ENCODE data around the gene S100A16.

The S100A16 gene

DNA sequence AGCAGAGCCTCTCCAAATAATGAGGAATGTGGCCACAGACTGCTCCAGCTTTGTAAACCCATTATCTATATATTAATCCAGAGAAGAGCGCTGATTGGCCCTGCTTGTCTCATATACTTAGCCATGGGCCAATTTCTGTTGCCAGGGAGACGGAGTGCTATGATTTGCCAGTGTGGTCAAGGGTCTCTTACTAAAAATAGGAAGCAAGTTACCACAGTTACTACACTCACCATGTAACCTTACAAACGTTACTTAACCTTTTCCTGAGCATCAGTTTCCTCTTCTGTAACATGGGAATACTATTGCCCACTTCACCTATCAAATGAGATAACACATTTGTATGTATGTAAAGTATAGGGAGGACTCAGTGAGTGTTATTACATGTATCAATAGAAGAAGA, 39.6 kb downstream of the S100A16 start:
- no peaks in the 10 kb centered on the region for H3K27me3 ChIP-seq (ENCODE audit: insufficient read depth, low read depth, severe bottlenecking)
- no peak for DNase-seq
- H3K4me3 ChIP-seq (ENCODE audit: low read depth, low read length) = no peak overlapping the region
- no peaks in the 10 kb centered on the region for H3K36me3 ChIP-seq
- 0 out of 2 replicates have a peak overlapping the region, but pooled peaks have one; percentile 0 for H3K27ac ChIP-seq
- H3K9me3 ChIP-seq (ENCODE audit: severe bottlenecking) = peaks cover 11% of the 10 kb centered on the region
- TF ChIP-seq, protein P1, sequence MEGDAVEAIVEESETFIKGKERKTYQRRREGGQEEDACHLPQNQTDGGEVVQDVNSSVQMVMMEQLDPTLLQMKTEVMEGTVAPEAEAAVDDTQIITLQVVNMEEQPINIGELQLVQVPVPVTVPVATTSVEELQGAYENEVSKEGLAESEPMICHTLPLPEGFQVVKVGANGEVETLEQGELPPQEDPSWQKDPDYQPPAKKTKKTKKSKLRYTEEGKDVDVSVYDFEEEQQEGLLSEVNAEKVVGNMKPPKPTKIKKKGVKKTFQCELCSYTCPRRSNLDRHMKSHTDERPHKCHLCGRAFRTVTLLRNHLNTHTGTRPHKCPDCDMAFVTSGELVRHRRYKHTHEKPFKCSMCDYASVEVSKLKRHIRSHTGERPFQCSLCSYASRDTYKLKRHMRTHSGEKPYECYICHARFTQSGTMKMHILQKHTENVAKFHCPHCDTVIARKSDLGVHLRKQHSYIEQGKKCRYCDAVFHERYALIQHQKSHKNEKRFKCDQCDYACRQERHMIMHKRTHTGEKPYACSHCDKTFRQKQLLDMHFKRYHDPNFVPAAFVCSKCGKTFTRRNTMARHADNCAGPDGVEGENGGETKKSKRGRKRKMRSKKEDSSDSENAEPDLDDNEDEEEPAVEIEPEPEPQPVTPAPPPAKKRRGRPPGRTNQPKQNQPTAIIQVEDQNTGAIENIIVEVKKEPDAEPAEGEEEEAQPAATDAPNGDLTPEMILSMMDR (IDR thresholded peaks at IDR 0.05; ENCODE audit: low read depth, low read length) = no peak

DNA sequence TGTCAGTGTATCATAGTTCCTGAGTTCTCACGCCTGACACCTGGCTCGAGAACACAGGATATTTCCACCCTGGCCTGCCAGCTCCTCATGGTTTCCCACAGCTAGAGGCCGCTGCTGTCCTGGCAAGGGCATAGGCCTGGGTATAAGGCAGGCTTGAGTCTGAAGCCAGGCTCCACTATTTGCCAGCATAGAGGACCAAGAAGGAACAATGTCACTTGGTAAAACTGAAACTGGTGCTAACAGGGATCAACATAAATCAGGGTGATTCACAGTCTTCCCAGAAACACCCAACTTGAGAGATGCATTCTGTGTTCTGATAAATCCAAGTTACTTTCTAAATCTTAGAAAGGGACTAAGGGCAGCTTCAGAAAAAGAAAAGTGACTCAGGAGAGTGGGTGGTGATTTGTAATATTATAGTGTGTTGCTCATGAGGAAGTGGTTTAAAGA, 40.3 kb downstream of the S100A16 start:
- H3K36me3 ChIP-seq = no peaks in the 10 kb centered on the region
- peak overlapping the region; percentile 6; the same call in 1 of the 2 replicates for H3K27ac ChIP-seq

DNA sequence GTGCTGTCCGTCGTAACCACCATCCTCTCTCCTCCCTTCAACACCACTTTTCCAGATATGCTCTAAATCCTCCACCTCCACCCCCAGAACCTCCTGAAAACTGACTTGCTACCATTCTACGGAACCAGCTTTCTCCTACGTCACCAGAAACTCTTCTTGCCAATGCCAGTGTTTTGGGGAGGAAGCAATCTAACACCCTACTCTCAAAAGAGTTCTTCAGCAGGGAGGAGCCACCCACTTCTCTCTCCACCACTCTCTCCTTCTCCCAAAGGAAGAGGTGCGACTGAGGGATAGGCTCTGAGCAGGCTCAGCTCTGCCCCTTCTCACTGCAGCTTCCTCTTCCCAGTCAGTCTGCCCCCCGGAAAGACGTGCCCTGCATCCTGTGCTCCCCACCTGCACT, 41.2 kb downstream of the S100A16 start:
- Histone ChIP-seq H3K9me3 (ENCODE audit: severe bottlenecking) (peaks cover 11% of the 10 kb centered on the region), H3K36me3 (no peaks in the 10 kb centered on the region), H3K4me3 (ENCODE audit: low read depth, low read length) (no peak overlapping the region), H3K27ac (no peak overlapping the region), H3K27me3 (ENCODE audit: insufficient read depth, low read depth, severe bottlenecking) (no peaks in the 10 kb centered on the region)
- TF ChIP-seq, protein P1 (IDR thresholded peaks at IDR 0.05; ENCODE audit: low read depth, low read length) = no peak
- DNase-seq = no peak

More for the DNA sequence above, 40.3 kb downstream of the S100A16 start:
- peak; percentile 98 for DNase-seq
- TF ChIP-seq, protein P1 (IDR thresholded peaks at IDR 0.05; ENCODE audit: low read depth, low read length) = peak; percentile 99
- Histone ChIP-seq H3K27me3 (ENCODE audit: insufficient read depth, low read depth, severe bottlenecking) (no peaks in the 10 kb centered on the region), H3K9me3 (ENCODE audit: severe bottlenecking) (peaks cover 11% of the 10 kb centered on the region), H3K4me3 (ENCODE audit: low read depth, low read length) (no peak overlapping the region)

DNA sequence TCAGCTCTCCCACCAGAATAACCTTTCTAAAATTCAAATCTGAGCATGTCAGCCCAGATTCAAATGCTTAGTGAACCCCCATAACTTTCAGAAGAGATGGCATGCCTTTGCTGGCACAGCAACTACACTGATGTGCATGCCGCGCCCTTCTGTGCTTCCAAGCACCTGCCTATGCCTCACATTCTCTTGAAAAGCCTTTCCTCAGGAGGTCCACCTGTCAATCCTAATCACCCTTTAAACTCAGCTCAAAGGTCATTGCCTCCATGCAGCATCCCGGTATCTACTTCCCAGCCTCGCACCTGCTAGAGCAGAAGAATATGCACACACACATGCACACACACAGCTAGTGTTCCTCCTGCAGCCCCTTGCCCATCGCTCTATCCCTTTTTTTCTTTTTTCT, 42.1 kb downstream of the S100A16 start:
- Histone ChIP-seq H3K4me3 (ENCODE audit: low read depth, low read length) (no peak overlapping the region), H3K27me3 (ENCODE audit: insufficient read depth, low read depth, severe bottlenecking) (no peaks in the 10 kb centered on the region), H3K36me3 (no peaks in the 10 kb centered on the region), H3K9me3 (ENCODE audit: severe bottlenecking) (peaks cover 11% of the 10 kb centered on the region), H3K27ac (no peak overlapping the region)
- TF ChIP-seq, protein P1 (IDR thresholded peaks at IDR 0.05; ENCODE audit: low read depth, low read length) = no peak
- DNase-seq = peak; percentile 19

DNA sequence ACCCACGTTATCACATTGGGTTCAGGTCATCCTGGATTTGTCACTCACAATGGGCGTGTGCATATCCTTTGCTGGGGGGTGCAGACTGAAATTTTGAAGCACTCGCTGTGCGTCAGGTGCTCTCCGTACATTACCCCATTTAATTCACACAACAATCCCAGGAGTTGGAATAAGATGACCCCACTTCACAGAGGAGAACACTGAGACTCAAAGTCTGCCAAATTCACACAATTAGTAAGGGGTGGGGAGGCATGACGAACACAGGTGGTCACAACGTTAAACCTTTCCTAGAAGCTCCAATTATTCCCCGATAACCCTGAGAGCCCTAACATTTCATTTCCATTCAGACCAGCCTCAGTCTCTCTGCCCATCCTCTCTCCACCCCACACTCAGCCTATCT, 43.5 kb downstream of the S100A16 start:
- Histone ChIP-seq H3K4me3 (ENCODE audit: low read depth, low read length) (no peak overlapping the region), H3K27me3 (ENCODE audit: insufficient read depth, low read depth, severe bottlenecking) (no peaks in the 10 kb centered on the region), H3K9me3 (ENCODE audit: severe bottlenecking) (peaks cover 4% of the 10 kb centered on the region), H3K36me3 (no peaks in the 10 kb centered on the region), H3K27ac (peak overlapping the region; percentile 94)
- no peak for DNase-seq
- TF ChIP-seq, protein P1 (IDR thresholded peaks at IDR 0.05; ENCODE audit: low read depth, low read length) = no peak

All from WERI-Rb-1 (cell line).